Smooth muscle cell (in vitro differentiated cells): Measurements from ENCODE around the gene NLGN3. TPM values are rescaled to one million over a fixed set of nuclear protein-coding genes. Genes with fewer than 3 reads are reported as not detected.

Experiments
- DNase-seq: peaks from one replicate; lab custom pipeline; 2025; ENCODE audit not compliant: unreplicated experiment; lab: John Stamatoyannopoulos, UW
- H2AFZ ChIP-seq: fragments of 200-600 bp; sonication (generic); 2 replicates; pipeline ENCODE4 v1.6.0; 2016; ENCODE audit warnings: antibody characterized with exemption, low read depth, mild to moderate bottlenecking
- H3F3A ChIP-seq: fragments of 200-600 bp; sonication (generic); 2 replicates; pipeline ENCODE4 v1.6.0; 2017; ENCODE audit warnings: antibody characterized with exemption, low read depth
- H3K27ac ChIP-seq: fragments of 200-600 bp; sonication (generic); 2 replicates; pipeline ENCODE4 v1.5.1; 2016; ENCODE audit warnings: low read depth, mild to moderate bottlenecking
- H3K27me3 ChIP-seq: fragments of 200-600 bp; sonication (generic); 2 replicates; pipeline ENCODE4 v1.6.1; 2016; ENCODE audit warnings: low read depth, mild to moderate bottlenecking
- H3K36me3 ChIP-seq: fragments of 200-600 bp; sonication (generic); 2 replicates; pipeline ENCODE4 v1.5.1; 2016; ENCODE audit warnings: low read depth
- H3K4me1 ChIP-seq: fragments of 200-600 bp; sonication (generic); 2 replicates; pipeline ENCODE4 v1.5.1; 2016; ENCODE audit warnings: low read depth
- H3K4me2 ChIP-seq: fragments of 200-600 bp; sonication (generic); 2 replicates; pipeline ENCODE4 v1.6.0; 2016; ENCODE audit warnings: mild to moderate bottlenecking
- H3K4me3 ChIP-seq: fragments of 200-600 bp; sonication (generic); 2 replicates; pipeline ENCODE4 v1.5.1; 2016; ENCODE audit warnings: mild to moderate bottlenecking
- H3K79me2 ChIP-seq: fragments of 200-600 bp; sonication (generic); 2 replicates; pipeline ENCODE4 v1.6.0; 2016; ENCODE audit warnings: low read depth, mild to moderate bottlenecking
- H3K9ac ChIP-seq: fragments of 200-600 bp; sonication (generic); 2 replicates; pipeline ENCODE4 v1.6.0; 2016; ENCODE audit warnings: low read depth
- H3K9me3 ChIP-seq: fragments of 200-600 bp; sonication (generic); replicated peaks from 2 replicates; pipeline ENCODE4 v1.5.1; 2016; ENCODE audit warnings: low read depth
- H4K20me1 ChIP-seq: fragments of 200-600 bp; sonication (generic); 2 replicates; pipeline ENCODE4 v1.6.0; 2016; ENCODE audit warnings: low read depth
- WGBS: methylation state at CpG from one replicate; pipeline ENCODE4 v1.1.7; 2016; ENCODE audit warnings: low lambda C conversion rate; 5-methylcytosine and 5-hydroxymethylcytosine counted together
- polyA plus RNA-seq: library from polyadenylated mRNA; unstranded; fragments of >200 nt; fragmentation: Nextera tagmentation; extraction: Ambion mirVana; gene quantifications from 2 replicates; pipeline ENCODE4 v1.2.1, GENCODE V29; 2016
- total RNA-seq: library from RNA; depleted of rRNA; stranded (reverse); fragments of >200 nt; gene quantifications from 2 replicates; pipeline ENCODE4 v1.2.3, GENCODE V29; 2014
- TF ChIP-seq, protein P1 (sequence below): fragments of 200-600 bp; sonication (generic); IDR thresholded peaks from 2 replicates; pipeline ENCODE4 v1.5.1; 2017; ENCODE audit warnings: borderline replicate concordance, mild to moderate bottlenecking, antibody characterized with exemption; ENCODE audit not compliant: insufficient read depth, poor library complexity, severe bottlenecking

Gene NLGN3
- total and polyA plus RNA-seq, 2 experiments from 2014 or later = 0.13 to 1.5 TPM

DNA sequence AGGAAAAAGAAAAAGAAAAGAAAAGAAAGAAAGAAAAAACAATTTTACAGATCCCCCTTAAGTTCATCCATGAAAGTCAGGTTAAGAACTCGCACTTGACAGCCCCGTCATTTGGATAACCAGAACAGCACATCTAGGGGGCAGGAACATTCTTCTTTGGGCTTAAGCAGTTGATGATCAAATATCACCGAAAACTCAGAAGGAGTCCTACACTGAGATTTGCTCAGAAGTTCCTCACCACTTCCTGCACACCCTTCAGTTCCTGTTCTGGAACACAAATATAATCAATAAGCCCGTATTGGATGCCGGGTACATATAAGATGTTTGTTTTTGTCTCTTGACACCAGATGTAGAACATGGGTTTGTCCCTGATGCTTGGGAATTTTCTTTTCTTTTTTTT, 14.7 kb downstream of the NLGN3 start:
- Histone ChIP-seq H4K20me1 (no peaks in the 10 kb centered on the region), H3K79me2 (no peaks in the 10 kb centered on the region), H2AFZ (no peak overlapping the region), H3K27ac (no peak overlapping the region), H3K9ac (no peak overlapping the region), H3K36me3 (no peaks in the 10 kb centered on the region), H3K4me3 (no peak overlapping the region), H3K27me3 (no peaks in the 10 kb centered on the region), H3K4me2 (no peak overlapping the region), H3K9me3 (no peaks in the 10 kb centered on the region), H3K4me1 (no peaks in the 10 kb centered on the region), H3F3A (no peaks in the 10 kb centered on the region)
- WGBS = 90% methylated on average over 5 of the region's 5 CpGs
- DNase-seq = no peak
- TF ChIP-seq, protein P1, sequence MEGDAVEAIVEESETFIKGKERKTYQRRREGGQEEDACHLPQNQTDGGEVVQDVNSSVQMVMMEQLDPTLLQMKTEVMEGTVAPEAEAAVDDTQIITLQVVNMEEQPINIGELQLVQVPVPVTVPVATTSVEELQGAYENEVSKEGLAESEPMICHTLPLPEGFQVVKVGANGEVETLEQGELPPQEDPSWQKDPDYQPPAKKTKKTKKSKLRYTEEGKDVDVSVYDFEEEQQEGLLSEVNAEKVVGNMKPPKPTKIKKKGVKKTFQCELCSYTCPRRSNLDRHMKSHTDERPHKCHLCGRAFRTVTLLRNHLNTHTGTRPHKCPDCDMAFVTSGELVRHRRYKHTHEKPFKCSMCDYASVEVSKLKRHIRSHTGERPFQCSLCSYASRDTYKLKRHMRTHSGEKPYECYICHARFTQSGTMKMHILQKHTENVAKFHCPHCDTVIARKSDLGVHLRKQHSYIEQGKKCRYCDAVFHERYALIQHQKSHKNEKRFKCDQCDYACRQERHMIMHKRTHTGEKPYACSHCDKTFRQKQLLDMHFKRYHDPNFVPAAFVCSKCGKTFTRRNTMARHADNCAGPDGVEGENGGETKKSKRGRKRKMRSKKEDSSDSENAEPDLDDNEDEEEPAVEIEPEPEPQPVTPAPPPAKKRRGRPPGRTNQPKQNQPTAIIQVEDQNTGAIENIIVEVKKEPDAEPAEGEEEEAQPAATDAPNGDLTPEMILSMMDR = no peak

DNA sequence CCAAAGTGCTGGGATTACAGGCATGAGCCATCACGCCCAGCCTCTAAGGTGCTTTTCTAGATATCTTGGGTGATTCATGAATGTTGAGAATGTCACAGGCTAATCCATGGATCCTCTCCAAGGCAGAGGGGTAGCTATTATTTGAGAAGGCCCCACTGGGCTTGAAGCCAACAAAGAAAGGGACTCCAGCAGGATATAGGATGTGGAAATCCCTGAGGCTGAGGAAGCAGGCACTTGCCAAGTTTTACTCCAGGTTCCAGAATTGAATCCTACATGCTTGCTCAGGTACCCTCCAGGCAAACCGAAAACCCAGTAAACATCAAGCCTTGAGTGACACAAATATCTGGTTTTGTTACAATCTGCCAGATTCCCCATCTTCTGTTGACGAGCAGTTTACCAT, 15.8 kb downstream of the NLGN3 start:
- no peak overlapping the region for H3K27ac ChIP-seq
- H3K4me2 ChIP-seq = no peak overlapping the region
- no peaks in the 10 kb centered on the region for H3K9me3 ChIP-seq
- TF ChIP-seq, protein P1 = no peak
- no peak overlapping the region for H3K4me3 ChIP-seq
- no peaks in the 10 kb centered on the region for H3K79me2 ChIP-seq
- no peak overlapping the region for H3K9ac ChIP-seq
- no peaks in the 10 kb centered on the region for H3K4me1 ChIP-seq
- no peak overlapping the region for H2AFZ ChIP-seq
- H3K36me3 ChIP-seq = no peaks in the 10 kb centered on the region
- DNase-seq = no peak
- H3F3A ChIP-seq = no peaks in the 10 kb centered on the region
- no peaks in the 10 kb centered on the region for H3K27me3 ChIP-seq
- 90% methylated on average over 3 of the region's 3 CpGs for WGBS
- no peaks in the 10 kb centered on the region for H4K20me1 ChIP-seq

DNA sequence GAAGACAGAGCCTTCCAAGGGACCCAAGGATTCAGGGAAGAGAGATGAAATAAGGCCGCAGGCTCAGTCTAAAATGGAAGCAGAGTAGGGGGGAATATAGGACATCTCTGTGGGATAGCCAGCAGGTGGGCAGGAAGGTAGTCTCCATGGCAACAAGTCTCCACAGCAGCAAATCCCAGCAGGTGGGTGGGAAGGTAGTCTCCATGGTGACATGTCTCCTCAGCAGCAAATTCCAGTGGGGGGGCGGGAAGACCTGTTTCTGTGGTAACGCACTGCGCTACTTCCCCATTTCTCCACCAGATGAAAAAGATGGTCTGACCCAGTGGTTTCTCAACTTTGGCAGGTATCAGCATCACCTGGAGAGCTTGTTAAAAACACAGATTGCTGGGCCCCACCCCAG, 18.3 kb downstream of the NLGN3 start:
- Histone ChIP-seq H3K27me3 (no peaks in the 10 kb centered on the region), H3K9me3 (no peaks in the 10 kb centered on the region), H3K4me1 (no peaks in the 10 kb centered on the region), H3F3A (no peaks in the 10 kb centered on the region), H3K4me3 (no peak overlapping the region), H3K79me2 (no peaks in the 10 kb centered on the region), H3K36me3 (no peaks in the 10 kb centered on the region), H4K20me1 (no peaks in the 10 kb centered on the region), H2AFZ (no peak overlapping the region), H3K9ac (no peak overlapping the region), H3K27ac (no peak overlapping the region), H3K4me2 (no peak overlapping the region)
- DNase-seq = no peak
- 70% methylated on average over 4 of the region's 4 CpGs for WGBS
- TF ChIP-seq, protein P1 = no peak

DNA sequence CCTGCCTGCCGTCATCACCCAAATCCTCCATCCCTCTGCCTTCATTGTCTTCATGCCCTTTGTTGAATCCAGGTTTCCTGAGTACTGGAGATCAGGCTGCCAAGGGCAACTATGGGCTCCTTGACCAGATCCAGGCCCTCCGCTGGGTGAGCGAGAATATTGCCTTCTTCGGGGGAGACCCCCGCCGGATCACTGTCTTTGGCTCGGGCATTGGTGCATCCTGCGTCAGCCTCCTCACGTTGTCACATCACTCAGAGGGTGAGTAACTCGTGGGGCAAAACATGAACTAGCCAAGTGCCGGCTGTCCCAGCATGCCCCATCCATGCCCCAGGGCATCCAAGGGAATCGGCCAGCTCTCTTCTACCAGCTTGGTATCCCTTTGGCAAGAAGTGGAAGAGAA, 19.4 kb downstream of the NLGN3 start:
- TF ChIP-seq, protein P1 = no peak
- H3K9ac ChIP-seq = no peak overlapping the region
- H3K4me2 ChIP-seq = no peak overlapping the region
- no peaks in the 10 kb centered on the region for H3K36me3 ChIP-seq
- no peak overlapping the region for H3K27ac ChIP-seq
- H3K79me2 ChIP-seq = no peaks in the 10 kb centered on the region
- H3K27me3 ChIP-seq = no peaks in the 10 kb centered on the region
- no peaks in the 10 kb centered on the region for H3F3A ChIP-seq
- no peak overlapping the region for H2AFZ ChIP-seq
- no peak for DNase-seq
- H3K4me1 ChIP-seq = no peaks in the 10 kb centered on the region
- no peaks in the 10 kb centered on the region for H4K20me1 ChIP-seq
- H3K9me3 ChIP-seq = no peaks in the 10 kb centered on the region
- no peak overlapping the region for H3K4me3 ChIP-seq
- WGBS = 84% methylated on average over 12 of the region's 12 CpGs
